HG02798 (cell line): Measurements from ENCODE around the gene NMUR1.
"Not testable (repeated sequence)": the region's sequence is repeated elsewhere in the genome, so short reads cannot be mapped to it uniquely, and the experiment has no call there.

Source experiments
- ATAC-seq: cut with Tn5 transposase; IDR thresholded peaks from one replicate; pipeline ENCODE4 v1.9.1; 2021; ENCODE audit warnings: mild to moderate bottlenecking; ENCODE audit not compliant: unreplicated experiment, poor library complexity

The NMUR1 gene, protein sequence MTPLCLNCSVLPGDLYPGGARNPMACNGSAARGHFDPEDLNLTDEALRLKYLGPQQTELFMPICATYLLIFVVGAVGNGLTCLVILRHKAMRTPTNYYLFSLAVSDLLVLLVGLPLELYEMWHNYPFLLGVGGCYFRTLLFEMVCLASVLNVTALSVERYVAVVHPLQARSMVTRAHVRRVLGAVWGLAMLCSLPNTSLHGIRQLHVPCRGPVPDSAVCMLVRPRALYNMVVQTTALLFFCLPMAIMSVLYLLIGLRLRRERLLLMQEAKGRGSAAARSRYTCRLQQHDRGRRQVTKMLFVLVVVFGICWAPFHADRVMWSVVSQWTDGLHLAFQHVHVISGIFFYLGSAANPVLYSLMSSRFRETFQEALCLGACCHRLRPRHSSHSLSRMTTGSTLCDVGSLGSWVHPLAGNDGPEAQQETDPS

DNA sequence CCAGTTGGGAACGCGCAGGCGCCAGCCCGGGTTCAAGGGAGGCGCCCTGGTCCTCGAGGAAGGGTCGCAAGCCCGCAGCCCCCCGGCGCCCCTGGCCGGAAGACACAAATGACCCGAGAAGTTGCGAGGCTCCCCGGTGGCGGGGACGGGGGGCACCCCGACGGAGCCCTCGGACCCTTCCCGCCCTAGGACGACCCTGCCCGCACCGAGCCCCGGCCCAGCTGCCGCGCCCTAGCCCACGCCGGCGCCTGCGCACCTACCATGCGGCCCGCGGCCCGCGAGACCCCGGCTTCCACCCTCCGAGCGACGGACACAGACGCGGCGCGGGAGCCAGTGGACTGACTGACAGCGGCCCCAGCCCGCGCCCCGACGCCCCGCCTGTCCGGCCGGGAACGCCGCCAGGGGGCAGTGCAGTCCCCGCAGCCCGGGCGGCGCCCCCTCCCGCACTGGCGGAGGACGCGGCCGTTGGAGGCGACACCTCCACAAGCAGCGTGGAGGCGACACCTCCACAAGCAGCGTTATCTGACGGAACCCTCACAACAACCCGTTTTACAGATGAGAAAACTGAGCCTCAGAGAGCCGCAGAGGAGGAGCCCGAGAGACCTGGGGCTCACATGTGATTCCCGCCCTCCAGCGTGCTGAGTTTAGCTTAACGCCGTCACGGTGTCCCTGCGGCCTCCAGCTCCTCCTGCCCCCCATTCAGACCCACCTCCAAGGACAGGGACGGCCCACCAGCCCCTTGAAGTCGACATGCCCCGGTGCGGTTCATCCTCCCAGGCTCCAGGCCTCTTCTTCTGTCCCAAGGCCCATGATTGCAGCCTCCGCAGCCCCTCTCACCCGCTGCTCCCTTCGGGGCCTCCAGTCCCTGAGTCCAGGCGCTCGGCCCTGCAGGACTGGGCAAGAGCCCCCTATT is at the start of gene NMUR1:
Gene NMUR1 (minus strand): TSS at position 347 of the 913 bp plus-strand sequence. CDS start 84 bp downstream, at position 263.
- peak; percentile 60 for ATAC-seq

DNA sequence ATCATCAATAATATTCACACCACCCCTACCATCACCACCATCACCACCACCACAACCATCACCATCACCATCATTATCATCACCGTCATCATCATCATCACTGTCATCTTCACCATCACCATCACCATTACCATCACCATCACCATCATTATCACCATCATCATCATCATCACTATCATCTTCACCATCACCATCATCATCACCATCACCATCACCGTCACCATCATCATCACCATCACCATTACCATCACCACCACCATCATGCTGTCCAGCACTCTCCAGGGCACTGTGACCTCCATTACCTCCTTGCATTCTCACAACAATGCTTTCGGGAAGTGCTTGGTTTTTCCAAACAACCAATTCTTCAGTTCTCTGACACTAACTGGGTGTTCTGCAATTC is 49.3 kb upstream of the NMUR1 start:
- no peak for ATAC-seq

DNA sequence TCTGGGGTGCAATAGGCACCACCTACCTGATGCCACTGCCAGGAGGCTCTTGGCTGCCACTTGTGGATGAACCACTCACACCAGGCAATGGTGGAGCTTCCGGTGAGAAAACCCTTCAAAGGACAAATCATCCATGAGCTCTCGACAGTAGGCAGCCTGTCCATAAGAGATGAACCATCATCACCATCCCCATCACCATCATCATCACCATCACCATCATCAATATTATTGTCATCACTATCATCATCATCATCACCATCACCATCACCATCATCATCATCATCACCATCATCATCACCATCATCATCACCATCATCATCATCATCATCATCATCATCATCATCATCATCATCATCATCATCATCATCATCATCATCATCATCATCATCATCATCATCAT is 48.4 kb upstream of the NMUR1 start:
- ATAC-seq, result not testable (repeated sequence)

DNA sequence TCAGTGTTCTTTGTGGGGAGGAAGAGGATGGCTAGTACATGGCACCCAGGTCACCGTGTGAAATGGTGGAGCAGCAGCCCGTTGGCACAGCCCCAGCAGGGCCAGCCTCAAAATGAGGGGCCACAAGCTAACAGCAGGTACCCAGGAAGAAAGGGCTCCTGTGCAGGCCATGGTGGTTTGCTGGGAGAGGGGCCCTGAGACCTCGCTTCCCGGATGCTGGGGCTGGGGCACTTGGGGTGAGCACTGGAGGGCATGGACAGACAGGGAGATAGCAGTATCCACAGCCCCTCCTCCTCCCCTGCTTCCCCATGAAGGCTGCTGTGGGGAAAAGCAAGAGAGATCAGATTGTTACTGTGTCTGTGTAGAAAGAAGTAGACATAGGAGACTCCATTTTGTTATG is 46.2 kb upstream of the NMUR1 start:
- ATAC-seq, result no peak

DNA sequence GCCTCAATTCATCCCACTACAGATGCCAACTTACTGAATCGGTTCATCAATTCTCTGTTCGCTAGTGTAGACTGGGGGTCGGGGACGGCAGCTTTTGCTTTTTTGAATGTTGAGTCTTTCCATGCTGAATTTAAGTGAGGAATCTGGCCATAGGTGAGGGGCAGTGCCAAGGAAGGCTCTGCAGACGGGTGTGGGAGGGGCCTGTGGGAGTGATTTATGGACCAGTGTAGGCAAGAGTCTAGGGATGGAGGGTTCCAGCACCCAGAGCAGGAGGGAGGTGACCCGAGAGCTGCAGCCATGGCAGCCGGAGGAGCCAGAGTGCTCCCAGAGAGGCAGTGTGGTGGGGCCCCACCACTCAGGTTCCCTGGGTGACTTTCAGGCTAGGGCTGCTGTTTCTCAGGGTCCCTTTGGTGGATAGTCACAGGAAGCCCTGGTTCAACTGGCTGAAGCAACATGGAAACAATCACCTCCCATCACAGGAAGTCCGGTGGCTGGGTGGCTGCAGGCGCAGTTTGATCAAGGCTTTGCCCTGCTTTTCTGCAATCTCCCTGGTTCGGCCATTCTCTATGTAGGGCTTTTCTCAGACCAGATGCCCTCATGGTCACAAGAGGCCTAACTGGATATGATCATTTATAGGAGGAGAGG is 45.5 kb upstream of the NMUR1 start:
- ATAC-seq, result no peak

DNA sequence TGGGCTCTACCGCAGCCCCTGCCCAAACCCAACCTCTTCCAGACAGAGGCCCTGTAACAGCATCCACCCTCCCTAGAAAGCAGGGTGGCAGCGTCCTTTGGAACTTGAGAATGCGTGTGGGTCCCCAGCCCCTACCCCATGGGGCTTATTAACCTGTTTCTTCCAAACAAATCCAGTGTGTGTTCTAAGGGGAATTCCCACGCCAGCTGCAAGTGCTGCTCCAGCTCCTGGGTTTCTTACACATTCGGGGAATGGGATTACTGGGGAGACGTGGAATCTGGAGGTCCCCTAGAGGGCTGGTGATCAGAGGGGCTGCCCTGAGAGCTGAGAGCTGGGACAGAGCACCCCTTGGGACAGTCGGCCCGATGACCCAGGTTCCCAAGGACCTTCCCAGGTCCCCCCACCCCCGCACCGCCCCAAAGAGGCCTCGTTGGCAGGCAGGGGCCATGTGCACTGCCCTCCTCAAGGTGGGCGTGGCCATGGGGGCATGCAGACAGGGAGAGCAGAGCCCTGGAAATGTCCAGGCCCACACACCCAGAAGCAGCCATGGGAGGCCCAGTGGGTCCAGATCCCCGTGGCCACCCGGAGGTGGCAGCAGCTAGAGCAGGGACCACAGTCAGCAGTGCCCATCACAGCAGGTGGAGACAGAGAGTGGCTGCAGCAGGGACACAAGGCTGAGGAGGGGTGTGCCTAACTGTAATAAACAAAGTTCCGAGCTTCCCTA is 43.6 kb upstream of the NMUR1 start:
- ATAC-seq, result no peak

DNA sequence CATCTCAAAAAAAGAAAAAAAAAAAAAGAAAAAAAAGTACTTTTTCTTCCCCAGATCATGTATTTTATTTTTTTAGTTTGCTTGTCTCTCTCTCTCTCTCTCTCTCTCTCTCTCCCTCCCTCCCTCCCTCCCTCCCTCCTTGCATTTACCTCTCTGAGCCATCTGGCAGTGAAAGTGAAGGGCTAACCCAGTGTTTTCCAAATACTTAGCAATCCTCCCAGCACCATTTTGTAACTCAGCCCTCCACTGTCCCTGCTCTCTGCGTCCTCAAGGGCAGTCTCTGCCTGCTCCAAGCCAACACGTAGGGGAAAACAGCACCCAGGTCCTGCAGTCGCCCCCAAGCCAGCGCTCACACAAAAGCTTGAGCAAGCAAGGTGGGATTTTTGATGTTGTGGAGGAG is 42.9 kb upstream of the NMUR1 start:
- ATAC-seq, result no peak

DNA sequence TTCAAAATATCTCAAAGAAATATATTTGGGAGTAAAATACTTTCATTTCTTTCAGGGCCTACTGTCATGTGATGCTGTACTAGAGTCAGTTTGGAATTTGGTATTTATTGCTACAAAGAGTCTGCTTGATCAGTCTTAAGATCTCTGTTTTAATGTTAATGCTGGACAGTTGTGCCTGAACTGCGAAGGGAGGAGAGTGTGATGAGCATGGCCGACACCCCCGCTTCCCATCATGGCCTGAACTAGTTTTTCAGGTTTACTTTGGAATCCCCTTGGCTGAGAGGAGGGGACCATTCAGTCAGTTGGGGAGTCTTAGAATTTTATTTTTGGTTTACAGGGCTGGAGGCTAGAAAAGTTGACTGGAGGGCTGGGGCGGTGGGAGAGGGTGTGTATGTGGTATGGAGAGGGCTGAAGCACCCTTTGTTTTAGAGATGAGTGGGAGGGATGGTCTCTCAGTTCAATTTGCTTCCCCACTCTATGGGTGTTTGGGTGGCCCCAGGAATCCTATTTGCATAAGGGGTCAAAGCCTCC is 41.5 kb upstream of the NMUR1 start:
- no peak for ATAC-seq

DNA sequence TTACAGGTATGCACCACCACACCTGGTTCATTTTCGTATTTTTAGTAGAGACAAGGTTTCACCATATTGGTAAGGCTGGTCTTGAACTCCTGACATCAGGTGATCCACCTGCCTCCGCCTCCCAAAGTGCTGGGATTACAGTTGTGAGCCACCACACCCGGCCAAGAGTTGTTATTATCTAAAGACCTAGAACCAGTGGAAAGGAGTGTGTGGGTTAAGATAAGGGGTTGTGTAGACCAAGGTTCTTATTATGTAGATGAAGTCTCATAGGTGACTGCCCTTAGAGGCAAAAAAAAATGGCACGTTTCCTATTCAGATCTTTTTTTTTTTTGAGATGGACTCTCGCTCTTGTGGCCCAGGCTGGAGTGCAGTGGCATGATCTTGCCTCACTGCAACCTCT is 40.7 kb upstream of the NMUR1 start:
- ATAC-seq, result not testable (repeated sequence)

DNA sequence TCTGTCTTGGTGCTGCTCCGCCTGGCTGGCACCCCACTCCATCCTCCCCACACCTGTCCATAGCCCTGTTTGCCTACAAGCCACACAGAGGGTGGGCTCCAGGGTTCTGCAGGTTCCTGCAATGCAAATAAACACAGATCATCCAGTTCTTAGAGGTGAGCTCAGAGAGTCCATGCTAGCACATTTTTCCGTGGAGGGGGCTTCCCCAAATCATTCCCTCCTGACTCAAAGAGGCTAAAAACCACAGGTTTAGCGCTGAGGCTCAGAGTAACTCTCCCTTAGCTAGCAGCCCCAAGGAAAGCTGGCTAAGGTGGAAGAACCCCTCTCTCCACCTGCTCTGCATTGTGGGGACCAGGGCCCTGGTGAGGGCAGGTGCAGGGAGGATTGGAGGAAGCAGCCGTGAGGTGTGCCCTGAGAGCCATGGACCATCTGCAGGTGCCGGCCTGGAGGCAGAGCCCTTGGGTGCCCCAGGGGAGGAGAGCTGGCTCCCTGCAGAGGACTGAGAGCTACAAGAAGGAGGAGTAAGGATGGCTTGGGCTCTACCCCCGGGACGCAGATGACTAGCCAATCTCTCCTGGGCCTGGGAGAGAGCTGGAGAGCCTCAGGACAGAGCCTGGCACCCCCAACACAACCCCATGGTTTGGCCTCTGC is 38.7 kb upstream of the NMUR1 start:
- ATAC-seq, result no peak

DNA sequence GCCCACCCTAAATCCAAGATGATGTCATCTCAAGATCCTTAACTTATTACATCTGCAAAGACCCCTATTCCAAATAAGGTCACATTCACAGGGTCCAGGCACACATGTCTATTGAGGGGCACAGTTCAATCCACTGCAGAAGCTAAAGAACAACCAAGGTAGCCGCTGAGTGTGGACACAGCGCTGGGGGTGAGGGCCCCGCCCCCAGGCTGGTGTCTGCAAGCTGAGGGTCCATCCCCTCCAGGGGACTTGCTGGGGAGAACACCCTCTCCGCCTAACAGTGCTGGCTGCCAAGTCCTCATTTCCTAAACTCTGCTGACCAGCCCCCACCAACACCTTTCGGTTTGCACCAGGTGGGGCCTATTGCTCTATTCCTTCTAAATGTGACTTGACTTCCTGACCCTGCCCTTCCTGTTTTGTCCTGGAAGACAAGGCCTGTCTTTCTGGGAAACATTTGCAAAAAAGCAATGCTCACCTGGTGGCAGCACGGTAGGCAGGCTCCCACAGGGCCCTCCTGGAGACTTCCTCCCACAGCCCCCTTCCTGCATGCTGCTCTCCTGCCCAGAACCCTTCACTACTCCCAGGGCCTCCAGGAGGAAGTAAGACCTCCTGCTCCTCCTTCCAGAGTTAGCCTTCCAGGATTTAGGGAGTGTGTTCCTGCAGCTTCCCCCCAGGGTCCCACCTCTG is 38.0 kb upstream of the NMUR1 start:
- ATAC-seq, result no peak

DNA sequence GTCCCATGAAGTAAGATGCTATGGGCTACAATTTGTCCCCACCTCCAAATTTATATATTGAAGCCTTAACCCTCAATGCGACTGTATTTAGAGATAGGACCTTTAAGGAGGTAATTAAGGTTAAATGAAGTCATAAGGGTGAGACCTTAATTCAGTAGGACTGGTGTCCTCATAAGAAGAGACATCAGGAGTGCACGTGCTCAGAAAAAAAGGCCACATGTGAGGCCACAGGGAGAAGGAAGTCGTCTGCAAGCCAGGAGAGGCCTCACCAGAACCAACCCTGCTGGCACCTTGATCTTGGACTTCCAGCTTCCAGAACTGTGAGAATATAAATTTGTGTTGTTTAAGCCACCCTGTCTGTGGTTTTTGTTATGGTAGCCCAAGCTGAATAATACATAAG is 36.9 kb upstream of the NMUR1 start:
- no peak for ATAC-seq

DNA sequence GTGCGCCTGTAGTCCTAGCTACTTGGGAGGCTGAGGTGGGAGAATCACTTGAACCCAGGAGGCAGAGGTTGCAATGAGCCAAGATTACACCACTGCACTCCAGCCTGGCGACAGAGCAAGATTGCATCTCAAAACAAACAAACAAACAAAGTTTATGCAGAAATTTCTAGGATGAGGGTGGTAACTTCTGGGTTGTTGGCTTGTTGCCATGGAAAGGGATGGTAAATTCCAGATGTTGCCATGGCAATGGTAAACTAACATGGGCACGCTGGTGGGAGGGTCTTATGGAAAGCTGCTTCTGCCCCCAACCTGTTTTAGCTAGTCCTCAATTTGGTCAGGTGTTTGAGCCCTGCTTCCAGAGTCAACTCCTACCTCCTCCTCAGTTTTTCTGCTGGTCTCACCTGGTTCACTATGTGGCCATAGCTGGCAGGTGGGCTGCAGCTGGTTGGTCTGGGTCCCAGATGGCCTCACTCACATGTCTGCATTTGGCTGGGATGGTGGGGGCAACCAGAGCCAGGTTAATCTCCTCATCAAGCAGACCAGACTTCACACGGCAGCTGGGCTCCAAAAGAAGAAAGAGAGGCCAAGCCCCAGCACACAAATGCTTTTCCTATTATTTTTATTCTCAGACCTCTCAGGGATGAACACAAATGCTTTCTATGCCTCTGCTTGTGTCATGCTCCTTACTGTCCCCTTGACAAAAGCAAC is 35.8 kb upstream of the NMUR1 start:
- ATAC-seq, result no peak

DNA sequence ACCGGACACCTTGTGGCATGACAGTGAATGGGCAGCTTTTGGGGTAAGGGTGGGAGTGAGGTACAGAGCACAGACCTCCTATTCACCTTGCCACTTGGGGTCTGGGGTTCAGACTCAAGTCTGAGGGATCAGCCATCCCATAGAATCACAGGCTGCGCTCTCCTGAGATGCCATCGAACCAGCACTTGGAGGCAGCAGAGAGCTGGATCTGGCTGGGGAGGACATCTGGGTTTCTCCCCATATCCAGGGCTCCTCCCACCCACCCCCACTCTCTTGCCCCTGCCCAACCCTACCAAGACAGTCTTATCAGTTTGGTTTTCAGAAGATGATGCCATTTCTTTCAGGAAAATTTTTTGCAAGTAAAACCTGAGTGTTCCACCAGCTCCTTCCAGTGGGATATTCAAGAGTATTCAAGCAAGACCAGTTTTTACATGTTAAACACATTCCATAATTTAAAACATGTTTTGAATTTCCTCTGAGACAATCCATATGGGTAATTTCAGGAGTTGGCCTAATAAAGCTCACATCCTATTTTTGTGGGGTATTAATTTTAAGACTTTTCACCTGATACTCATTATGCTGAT is 33.2 kb upstream of the NMUR1 start:
- ATAC-seq, result no peak

DNA sequence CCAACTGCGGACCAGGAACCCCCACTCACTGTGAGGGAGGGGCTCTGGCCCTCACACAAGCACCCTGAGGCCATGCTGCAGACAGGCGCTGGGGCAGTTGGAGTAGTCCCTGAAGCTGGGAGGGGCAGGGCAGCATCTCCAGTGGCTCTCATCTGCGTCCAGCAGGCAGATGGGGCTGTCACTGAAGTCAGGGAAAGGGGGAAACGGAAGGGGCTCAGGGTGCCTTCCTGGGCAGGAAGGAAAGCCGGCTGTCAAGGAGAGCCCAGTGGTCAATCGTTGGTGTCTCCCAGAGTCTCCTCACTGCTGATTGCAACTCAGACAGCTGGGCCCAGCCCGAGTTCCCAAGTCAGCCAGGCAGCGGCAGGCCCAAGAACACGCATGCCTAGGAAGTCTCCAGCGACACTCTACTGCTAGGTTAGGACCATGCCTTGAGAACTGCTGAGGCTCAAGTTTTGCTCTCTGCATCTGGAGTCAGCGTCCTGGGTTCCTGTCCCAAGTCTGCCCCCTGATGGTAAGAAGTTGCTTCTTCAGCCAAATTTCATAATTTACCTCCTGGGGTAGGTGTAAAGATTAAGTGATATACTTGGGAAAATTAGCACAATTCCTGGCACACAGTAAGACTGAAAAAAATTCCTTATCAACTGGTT is 27.4 kb upstream of the NMUR1 start:
- peak; percentile 79 for ATAC-seq

DNA sequence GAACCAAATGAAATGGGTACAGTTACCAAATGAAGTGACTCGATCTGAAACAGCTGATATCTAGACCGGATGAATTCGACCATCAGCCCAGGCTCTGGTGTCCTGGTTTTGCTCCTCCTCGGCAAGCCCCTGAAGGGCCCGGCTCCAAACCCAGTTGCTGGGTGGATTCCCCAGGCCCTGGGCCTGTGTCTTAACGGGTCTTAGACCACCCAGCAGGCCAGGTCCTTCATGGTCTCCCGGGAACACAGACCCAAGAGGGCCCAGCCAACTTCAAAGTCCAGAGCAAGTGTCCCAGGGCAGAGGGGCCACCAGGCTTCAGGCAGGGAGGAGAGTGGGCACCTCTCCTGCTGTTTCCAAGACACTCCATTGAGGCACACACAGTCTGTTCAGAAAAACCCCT is 26.7 kb upstream of the NMUR1 start:
- ATAC-seq, result no peak

DNA sequence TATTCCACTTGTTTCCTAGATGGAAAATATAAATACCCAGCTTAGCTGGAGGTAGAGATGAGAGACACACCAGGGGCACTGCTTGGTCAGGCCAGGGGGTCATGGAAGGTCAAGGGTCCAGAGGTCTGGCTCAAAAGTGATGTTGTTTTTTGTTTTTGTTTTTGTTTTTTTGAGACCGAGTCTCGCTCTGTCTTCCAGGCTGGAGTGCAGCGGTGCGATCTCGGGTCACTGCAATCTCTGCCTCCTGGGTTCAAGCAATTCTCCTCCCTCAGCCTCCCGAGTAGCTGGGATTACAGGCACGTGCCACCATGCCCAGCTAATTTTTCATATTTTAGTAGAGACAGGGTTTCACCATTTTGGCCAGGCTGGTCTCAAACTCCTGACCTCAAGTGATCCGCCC is 26.3 kb upstream of the NMUR1 start:
- not testable (repeated sequence) for ATAC-seq
